Stimulated activated CD4-positive, alpha-beta T cell treated with anti-CD3 and anti-CD28 coated beads, Interleukin-1b, Interleukin-23, amount 100 ng/mL, for 24 hours (primary cell): ENCODE results near the gene TBX1.
A peak's percentile ranks its signal among the peaks of the same experiment; 100 is the strongest.
"Not testable (repeated sequence)": the region's sequence is repeated elsewhere in the genome, so short reads cannot be mapped to it uniquely, and the experiment has no call there.

ENCODE experiments used
- DNase-seq, 4 experiments: peaks; one replicate each; pipeline ENCODE4 v3.0.0-alpha.2; 2020; ENCODE audit warnings: low read depth in 4 of 4, low spot score in 1 of 4

Gene TBX1

GRCh38 chr22:19723232-19723982, 37.2 kb upstream of the TBX1 start, which contains the start of gene GP1BB:
GP1BB (plus strand) TSS chr22:19723539; CDS start chr22:19723570, 31 bp downstream.
- peak in 1 of 4 experiments; percentile 29 for DNase-seq

- DNase-seq = peak in 1 of 4 experiments; percentile 40
Measured at GRCh38 chr22:19723983-19724827, 36.4 kb upstream of the TBX1 start.

- no peak for DNase-seq
Measured at GRCh38 chr22:19724927-19725661, 35.5 kb upstream of the TBX1 start.

GRCh38 chr22:19726064-19726788, 34.4 kb upstream of the TBX1 start:
- not testable (repeated sequence) for DNase-seq

GRCh38 chr22:19727310-19728150, 33.0 kb upstream of the TBX1 start:
- no peak for DNase-seq

- no peak for DNase-seq
Measured at GRCh38 chr22:19728271-19728670, 32.3 kb upstream of the TBX1 start.

- no peak for DNase-seq
Measured at GRCh38 chr22:19728836-19729235, 31.7 kb upstream of the TBX1 start.

- DNase-seq = no peak
Measured at GRCh38 chr22:19729507-19729906, 31.1 kb upstream of the TBX1 start.

GRCh38 chr22:19730198-19730597, 30.4 kb upstream of the TBX1 start:
- no peak for DNase-seq

GRCh38 chr22:19730655-19731360, 29.8 kb upstream of the TBX1 start:
- peak; percentile 73 to 81 (median 79) for DNase-seq

- DNase-seq = no peak
Measured at GRCh38 chr22:19731361-19732135, 29.0 kb upstream of the TBX1 start.

GRCh38 chr22:19732403-19733113, 28.0 kb upstream of the TBX1 start:
- DNase-seq = no peak

- no peak for DNase-seq
Measured at GRCh38 chr22:19733755-19734154, 26.8 kb upstream of the TBX1 start.

- no peak for DNase-seq
Measured at GRCh38 chr22:19734163-19734562, 26.4 kb upstream of the TBX1 start.

GRCh38 chr22:19734837-19735382, 25.7 kb upstream of the TBX1 start:
- DNase-seq = no peak

- no peak for DNase-seq
Measured at GRCh38 chr22:19735665-19736510, 24.7 kb upstream of the TBX1 start.
